HepG2 (cell line): Measurements from ENCODE around the gene HDAC4. TPM values are rescaled to one million over a fixed set of nuclear protein-coding genes. Genes with fewer than 3 reads are reported as not detected.

ENCODE experiments used
- CBX2 ChIP-seq, 2 experiments: fragments of 200-600 bp in 1 of 2; sonication (generic); formaldehyde crosslinking in 1 of 2; IDR thresholded peaks; 2 replicates each; pipeline versions ENCODE4 v1.7.0 to v1.8.1; 2018 to 2022; ENCODE audit warnings: low read depth in 2 of 2, low read length in 1 of 2, mild to moderate bottlenecking in 1 of 2, missing genetic modification reagents in 1 of 2
- ERF ChIP-seq: IDR thresholded peaks from 2 replicates; pipeline ENCODE4 v1.6.1; 2018; ENCODE audit warnings: missing biosample characterization, missing genetic modification reagents
- HES4 ChIP-seq: sonication (generic); formaldehyde crosslinking; IDR thresholded peaks from 2 replicates; pipeline ENCODE4 v1.9.0; 2021; ENCODE audit warnings: mild to moderate bottlenecking, missing genetic modification reagents, borderline replicate concordance
- HOXA9 ChIP-seq: sonication (generic); formaldehyde crosslinking; IDR thresholded peaks from 2 replicates; pipeline ENCODE4 v1.8.1; 2022; ENCODE audit warnings: missing genetic modification reagents, mild to moderate bottlenecking, moderate library complexity, borderline replicate concordance
- KDM2A ChIP-seq: sonication (generic); formaldehyde crosslinking; IDR thresholded peaks from 2 replicates; pipeline ENCODE4 v1.4.0; 2020; ENCODE audit warnings: low read depth, missing genetic modification reagents, borderline replicate concordance
- PBX2 ChIP-seq: IDR thresholded peaks from 2 replicates; pipeline ENCODE4 v1.6.1; 2016; ENCODE audit warnings: control low read depth
- TCF12 ChIP-seq, 2 experiments: fragments of 450-650 bp in 1 of 2; sonication (generic) in 1 of 2; formaldehyde crosslinking in 1 of 2; IDR thresholded peaks; 2 replicates each; pipeline versions ENCODE4 v1.6.1 to v1.8.0; 2017 to 2022; ENCODE audit warnings: antibody characterized with exemption in 1 of 2, mild to moderate bottlenecking in 1 of 2, missing genetic modification reagents in 1 of 2, moderate library complexity in 1 of 2
- ZBTB1 ChIP-seq: sonication (generic); formaldehyde crosslinking; IDR thresholded peaks from 2 replicates; pipeline ENCODE4 v1.4.0; 2020; ENCODE audit warnings: missing genetic modification reagents, borderline replicate concordance
- ZBTB4 ChIP-seq: sonication (generic); formaldehyde crosslinking; IDR thresholded peaks from 2 replicates; pipeline ENCODE4 v1.4.0; 2020; ENCODE audit warnings: missing genetic modification reagents, mild to moderate bottlenecking, borderline replicate concordance
- ZFP36L2 ChIP-seq: sonication (generic); formaldehyde crosslinking; IDR thresholded peaks from 2 replicates; pipeline ENCODE4 v1.4.0; 2020; ENCODE audit warnings: missing genetic modification reagents
- ZNF280B ChIP-seq: sonication (generic); formaldehyde crosslinking; IDR thresholded peaks from 2 replicates; pipeline ENCODE4 v1.5.0; 2020; ENCODE audit warnings: missing genetic modification reagents, mild to moderate bottlenecking, borderline replicate concordance
- ZNF558 ChIP-seq: sonication (generic); formaldehyde crosslinking; IDR thresholded peaks from 2 replicates; pipeline ENCODE4 v1.9.0; 2022; ENCODE audit warnings: mild to moderate bottlenecking, missing genetic modification reagents, borderline replicate concordance
- ZNF646 ChIP-seq: sonication (generic); formaldehyde crosslinking; IDR thresholded peaks from 2 replicates; pipeline ENCODE4 v1.9.0; 2021; ENCODE audit warnings: mild to moderate bottlenecking, missing genetic modification reagents
- ZNF781 ChIP-seq: sonication (generic); formaldehyde crosslinking; IDR thresholded peaks from 2 replicates; pipeline ENCODE4 v1.5.1; 2020; ENCODE audit warnings: borderline replicate concordance, mild to moderate bottlenecking, missing genetic modification reagents; ENCODE audit errors: not compliant biosample characterization
- ZNF782 ChIP-seq: sonication (generic); formaldehyde crosslinking; IDR thresholded peaks from 2 replicates; pipeline ENCODE4 v1.4.0; 2020; ENCODE audit warnings: missing genetic modification reagents, mild to moderate bottlenecking, borderline replicate concordance
- ZNF841 ChIP-seq: sonication (generic); formaldehyde crosslinking; IDR thresholded peaks from 2 replicates; pipeline ENCODE4 v1.8.1; 2023; ENCODE audit warnings: missing genetic modification reagents, borderline replicate concordance
- polyA plus RNA-seq, 8 experiments: library from polyadenylated mRNA; depleted of rRNA in 3 of 8; stranded (reverse) in 7 of 8; unstranded in 1 of 8; fragments of >200 nt; fragmentation: Illumina TruSeq in 4 of 8; extraction: Trizol in 4 of 8; gene quantifications; 2 replicates each; pipeline versions ENCODE4 v1.2.1 to v1.2.3, GENCODE V29; 2011 to 2016; ENCODE audit warnings: low read depth in 4 of 8, missing spikeins in 1 of 8, mixed read lengths in 1 of 8; ENCODE audit not compliant: insufficient read depth in 1 of 8
- total RNA-seq, 5 experiments: library from RNA; depleted of rRNA; stranded (reverse); fragments of >200 nt; fragmentation: Illumina TruSeq; extraction: Trizol; gene quantifications; 2 replicates each; pipeline ENCODE4 v1.2.3, GENCODE V29; 2016; ENCODE audit warnings: low read depth in 1 of 5

HDAC4 gene
- total and polyA plus RNA-seq, 2 of the 13 experiments (the other 11 are each of a cell fraction or from before 2014, with no cell fraction given) = 10.1 to 11.5 TPM

- TF ChIP-seq ZNF280B (CRISPR knock-in tag) = no peak
- no peak for TF ChIP-seq ZNF646 (CRISPR knock-in tag)
- TF ChIP-seq ZNF781 (CRISPR knock-in tag) = no peak
- no peak for TF ChIP-seq HES4 (CRISPR knock-in tag)
- TF ChIP-seq ZFP36L2 = no peak
- no peak for TF ChIP-seq PBX2 (CRISPR knock-in tag)
- TF ChIP-seq HOXA9 (CRISPR knock-in tag) = peak; percentile 7; the same call in 1 of the 2 replicates
- peak; percentile 4; the same call in 1 of the 2 replicates for TF ChIP-seq ZNF841 (CRISPR knock-in tag)
- TF ChIP-seq ERF (CRISPR knock-in tag) = no peak
- no peak for TF ChIP-seq CBX2 (IDR thresholded peaks at IDR 0.05; ENCODE audit: low read depth, low read length)
- TF ChIP-seq CBX2 (CRISPR knock-in tag; IDR thresholded peaks at IDR 0.05; ENCODE audit: low read depth) = no peak
- no peak for TF ChIP-seq ZNF782 (CRISPR knock-in tag)
- TF ChIP-seq KDM2A (CRISPR knock-in tag) = no peak
- peak; percentile 17; the same call in 1 of the 2 replicates for TF ChIP-seq ZBTB4
- no peak for TF ChIP-seq TCF12 (IDR thresholded peaks at IDR 0.05)
- no peak for TF ChIP-seq TCF12 (CRISPR knock-in tag; IDR thresholded peaks at IDR 0.05)
- no peak for TF ChIP-seq ZBTB1 (CRISPR knock-in tag)
- TF ChIP-seq ZNF558 (CRISPR knock-in tag) = no peak
These were observed 1.0 kb upstream of the HDAC4 start (continued) for GRCh38 chr2:239401881-239402233.
